Middle frontal gyrus (tissue), 1 donor: ENCODE data around the gene VAMP7.
A peak's percentile ranks its signal among the peaks of the same experiment; 100 is the strongest.
"Not testable (repeated sequence)": the region's sequence is repeated elsewhere in the genome, so short reads cannot be mapped to it uniquely, and the experiment has no call there.

ENCODE experiments used
- DNase-seq: peaks from one replicate; pipeline ENCODE4 v3.0.0-alpha.2; 2015; ENCODE audit warnings: low spot score; ENCODE audit errors: extremely low spot score

VAMP7 gene, protein sequence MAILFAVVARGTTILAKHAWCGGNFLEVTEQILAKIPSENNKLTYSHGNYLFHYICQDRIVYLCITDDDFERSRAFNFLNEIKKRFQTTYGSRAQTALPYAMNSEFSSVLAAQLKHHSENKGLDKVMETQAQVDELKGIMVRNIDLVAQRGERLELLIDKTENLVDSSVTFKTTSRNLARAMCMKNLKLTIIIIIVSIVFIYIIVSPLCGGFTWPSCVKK

DNA sequence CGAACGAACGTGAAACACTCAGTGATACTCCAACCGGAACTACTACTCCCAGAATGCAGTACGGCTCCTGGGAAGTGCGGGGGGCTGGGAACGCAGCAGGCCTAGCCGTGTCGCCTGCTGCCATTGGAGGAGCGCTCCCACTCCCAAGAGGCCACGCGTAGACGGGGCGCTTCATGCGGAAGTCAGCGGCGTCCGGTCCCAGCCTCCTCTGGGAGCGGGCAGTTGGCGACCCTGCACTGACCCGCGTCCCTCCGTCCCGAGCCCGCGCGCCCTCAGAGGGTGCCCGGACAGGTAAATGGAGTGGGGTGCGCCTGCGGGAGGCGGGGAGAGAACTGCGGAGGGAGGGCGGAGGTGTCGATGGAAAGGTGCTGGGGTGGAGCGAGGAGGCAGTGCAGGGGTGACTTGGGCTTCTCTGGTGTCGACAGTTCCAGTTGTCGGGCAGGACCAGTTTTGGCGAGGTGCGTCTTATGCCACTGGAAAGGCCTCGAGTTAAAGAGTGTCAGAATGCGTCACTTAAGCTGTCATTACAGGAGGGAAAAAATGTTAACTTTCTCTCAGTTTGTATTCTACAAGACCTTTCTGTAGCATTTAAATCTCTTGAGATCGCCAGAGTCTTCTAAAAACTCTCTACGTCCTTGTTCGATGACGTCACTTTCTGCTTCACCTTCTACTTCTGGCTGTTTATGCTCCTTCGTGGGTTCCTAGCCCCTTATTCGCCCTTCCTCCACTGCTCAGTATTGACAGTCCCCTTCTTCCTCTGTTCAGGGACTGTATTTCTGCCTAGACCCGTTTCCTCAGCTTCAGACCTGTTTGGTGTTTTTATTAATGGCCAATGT lies at the start of gene VAMP7:
VAMP7 (plus strand) TSS at position 188 of the 836 bp plus-strand sequence. CDS start 8,122 bp downstream, outside the sequence.
- peak; percentile 67 for DNase-seq

DNA sequence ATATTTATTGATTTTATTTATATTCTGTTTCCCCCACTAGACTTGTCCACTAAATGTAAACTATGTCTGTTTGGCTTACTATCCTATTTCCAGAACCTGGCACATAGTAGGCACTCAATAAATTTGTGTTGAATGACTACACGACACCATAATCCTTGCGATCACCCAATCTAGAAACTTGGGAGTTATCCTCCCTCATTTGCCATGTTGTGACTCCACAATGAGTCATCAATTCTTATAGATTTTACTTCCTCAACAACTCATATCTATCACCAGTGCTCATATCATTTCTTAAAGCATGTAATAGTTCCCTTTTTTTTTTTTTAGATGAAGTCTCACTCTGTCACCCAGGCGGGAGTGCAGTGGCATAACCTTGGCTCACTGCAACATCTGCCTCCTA lies 39.9 kb upstream of the VAMP7 start:
- DNase-seq: no peak

DNA sequence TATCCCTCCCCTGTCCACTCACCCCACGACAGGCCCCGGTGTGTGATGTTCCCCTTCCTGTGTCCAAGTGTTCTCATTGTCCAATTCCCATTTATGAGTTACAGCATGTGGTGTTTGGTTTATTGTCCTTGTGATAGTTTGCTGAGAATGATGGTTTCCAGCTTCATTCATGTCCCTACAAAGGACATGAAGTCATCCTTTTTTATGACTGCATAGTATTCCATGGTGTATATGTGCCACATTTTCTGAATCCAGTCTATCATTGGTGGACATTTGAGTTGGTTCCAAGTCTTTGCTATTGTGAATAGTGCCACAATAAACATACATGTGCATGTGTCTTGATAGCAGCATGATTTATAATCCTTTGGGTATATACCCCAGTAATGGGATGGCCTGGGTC lies 29.4 kb upstream of the VAMP7 start:
- not testable (repeated sequence) for DNase-seq

DNA sequence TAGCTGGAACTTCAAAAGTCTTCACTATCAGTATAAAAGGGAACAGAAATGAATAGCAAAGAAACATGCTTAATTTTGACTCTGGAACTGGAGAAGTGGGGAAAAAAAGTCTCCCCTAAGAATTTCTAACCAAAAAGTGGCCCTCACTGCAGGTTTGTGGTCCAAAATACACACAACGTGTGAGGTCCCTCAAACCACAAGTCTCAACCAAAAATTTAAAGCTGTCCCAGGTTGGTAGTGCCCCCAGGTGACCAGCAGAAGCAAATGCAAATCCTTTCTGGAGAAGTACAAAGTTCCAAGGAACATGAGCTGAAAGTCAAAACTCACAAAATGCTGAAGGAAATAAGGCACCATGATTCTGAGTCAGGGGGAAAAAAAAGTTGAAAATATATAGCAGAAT lies 23.6 kb upstream of the VAMP7 start:
- no peak for DNase-seq

DNA sequence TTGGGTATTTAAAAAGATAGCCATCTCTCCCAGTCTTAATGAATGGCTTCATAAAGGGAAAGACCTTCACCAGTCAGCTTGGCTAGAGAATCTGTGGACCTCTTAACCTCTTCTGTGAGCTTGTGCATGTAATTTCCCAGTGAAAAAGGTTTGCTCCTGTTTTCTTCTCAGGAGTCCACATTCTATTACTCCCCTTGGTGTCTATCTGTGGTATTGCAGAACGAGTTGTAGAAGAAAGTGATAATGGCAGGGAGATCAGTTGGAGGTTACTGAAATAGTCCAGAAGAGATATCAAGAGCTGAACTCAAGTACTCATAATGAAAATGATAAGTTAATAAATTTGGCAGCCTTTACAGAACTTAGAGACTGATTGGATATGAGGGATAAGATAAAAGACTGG lies 16.5 kb upstream of the VAMP7 start:
- DNase-seq: no peak

DNA sequence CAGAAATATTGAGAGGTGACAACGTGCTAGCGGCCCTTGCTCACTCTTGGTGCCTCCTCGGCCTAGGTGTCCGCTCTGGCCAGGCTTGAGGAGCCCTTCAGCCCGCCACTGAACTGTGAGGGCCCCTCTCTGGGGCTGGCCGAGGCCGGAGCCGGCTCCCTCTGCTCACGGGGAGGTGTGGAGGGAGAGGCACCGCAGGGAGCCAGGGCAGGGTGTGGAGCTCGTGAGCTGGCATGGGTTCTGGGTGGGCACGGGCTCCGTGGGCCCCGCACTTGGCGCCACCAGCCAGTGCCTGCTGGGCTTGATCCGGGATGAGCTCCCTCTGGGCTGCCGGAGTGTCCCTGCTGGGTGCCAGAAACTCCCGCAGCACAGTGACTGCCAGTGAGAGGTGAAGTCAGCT lies 16.0 kb upstream of the VAMP7 start:
- DNase-seq: no peak

DNA sequence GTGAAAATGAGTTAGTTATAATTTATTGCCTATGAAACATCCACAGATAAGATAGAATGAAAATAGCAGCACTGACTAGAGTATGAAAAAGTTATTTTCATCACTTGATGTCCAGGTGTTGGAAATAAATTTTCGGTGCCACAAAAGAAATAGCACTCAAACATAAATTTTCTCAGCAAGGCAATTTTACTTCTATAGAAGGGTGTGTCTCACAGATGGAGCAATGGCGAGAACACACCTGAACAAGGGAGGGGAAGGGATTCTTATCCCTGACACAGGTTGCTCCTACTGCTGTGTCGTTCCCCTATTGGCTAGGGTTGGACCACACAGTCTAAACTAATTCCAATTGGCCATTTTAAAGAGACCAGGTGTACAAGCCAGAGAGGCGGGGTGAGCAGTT lies 13.3 kb upstream of the VAMP7 start:
- DNase-seq: no peak

DNA sequence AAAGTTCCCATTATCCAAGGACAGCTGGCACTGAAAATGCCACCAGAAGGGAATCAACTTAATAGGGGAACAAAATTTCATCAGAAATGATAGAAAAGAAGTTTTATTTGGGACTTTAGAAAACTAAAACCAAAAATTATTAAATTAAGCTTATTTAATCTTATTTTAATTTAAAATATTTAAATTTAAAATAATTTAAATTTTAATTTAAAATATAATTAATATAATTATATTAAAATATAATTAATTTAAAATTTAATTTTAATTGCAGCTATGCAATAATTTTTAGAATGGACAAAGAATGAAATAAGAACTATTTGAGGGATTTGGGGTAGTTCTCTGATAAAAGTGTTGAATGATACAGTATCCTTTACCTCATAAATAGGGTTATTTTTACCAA lies 10.2 kb upstream of the VAMP7 start:
- DNase-seq: no peak

DNA sequence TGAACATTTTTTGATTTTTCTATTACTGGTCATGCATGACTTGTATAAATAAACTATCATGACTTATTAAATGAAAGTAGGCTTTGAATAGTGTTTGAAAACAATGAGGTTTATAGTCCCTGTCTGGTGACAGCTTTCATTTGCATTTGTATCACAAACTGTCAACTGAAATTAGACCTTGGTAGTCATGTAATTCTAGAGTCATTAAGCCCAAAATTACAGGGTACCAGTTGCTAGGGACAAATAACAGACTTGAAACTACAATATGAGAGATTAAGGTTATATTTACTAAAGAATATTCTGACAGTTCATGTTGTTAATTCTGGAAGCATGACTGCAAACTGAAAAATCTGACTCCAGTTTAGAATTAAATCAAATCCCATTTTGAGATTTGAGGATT lies 9.2 kb upstream of the VAMP7 start:
- no peak for DNase-seq

DNA sequence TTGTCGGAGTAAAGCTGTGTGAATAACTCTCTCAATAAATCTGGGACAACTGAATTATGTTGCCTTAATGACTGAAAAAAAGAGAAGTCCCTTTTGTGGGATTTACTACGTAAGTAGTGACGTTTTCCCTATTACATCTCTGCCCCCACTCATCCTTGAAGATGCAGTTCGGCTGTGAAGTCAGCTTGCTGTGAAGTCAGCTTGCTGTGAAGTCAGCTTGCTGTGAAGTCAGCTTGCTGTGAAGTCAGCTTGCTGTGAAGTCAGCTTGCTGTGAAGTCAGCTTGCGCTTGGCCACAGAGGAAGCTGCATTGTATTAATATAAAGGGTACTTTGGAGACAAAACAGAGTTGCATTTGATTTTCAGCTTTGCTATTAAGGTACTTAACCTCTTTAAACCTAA lies 8.0 kb upstream of the VAMP7 start:
- DNase-seq: no peak

DNA sequence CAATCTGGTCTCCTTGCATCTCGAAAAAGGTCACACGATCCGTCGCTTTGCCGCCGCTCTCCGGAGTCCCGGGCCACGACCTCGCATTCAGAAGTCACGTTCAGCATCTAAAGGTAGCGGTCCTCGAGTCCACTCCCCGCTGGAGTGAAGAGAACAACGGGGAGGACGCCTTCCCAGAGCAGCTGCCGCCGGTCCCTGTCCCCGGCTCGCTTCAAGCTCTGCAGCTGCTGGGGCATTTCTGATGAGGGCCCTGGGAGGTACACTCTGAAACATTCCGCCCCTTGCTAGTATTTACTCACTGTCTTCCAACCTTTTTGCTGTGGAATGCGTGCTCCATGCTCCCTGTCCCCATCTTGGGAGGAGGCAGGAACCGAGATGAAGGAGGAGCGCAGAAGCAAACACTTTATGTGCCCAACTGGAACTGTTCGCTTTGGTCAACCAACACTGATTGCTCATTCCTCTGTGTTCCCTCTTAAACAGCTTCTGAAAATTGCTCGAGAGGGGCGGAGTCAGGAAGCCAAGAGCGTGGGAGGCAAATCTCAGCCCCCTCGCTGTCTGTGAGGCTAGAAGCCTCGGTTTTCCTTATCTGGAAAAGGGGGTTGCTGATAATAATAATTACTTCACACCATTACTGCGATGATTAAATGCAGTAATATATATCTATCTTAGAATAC lies 6.4 kb upstream of the VAMP7 start:
- DNase-seq: no peak

DNA sequence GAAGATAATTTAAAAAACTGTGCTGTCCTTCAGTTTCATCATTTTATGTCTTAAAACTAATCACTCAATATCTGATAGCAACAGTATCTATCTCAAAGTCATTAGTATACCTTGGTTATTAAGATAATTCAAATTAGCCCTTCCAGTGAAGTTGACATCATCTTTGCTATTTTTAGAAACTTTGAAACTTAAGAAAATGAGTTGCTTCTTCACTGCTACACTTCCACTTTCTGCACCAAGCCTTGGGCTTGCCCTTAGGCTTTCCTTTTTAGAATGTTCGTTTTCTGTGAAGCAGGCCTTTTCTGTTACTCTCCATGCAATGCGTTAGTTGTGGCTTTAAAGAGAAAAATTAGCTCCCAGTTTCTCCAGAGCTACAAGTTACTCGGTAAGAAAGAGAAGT lies 4.4 kb upstream of the VAMP7 start:
- no peak for DNase-seq

DNA sequence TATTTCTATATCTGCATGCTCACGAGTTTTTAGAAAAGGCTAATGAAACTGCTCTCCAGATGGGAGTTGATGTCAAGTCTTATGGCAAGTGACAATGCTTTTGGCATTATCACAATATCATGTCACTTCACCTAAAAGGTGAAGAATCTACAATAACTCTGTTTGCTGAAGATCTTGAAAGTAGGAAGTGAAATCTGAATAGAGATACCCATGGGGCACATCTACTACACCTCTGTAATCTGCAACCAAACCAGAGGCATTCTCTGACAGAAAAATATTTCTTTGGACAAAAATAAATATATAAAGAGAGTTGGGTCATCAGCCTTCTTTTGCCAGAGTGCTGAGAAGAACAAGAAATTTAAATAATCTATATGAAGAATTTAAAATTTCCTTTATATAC lies 3.9 kb upstream of the VAMP7 start:
- DNase-seq: no peak

DNA sequence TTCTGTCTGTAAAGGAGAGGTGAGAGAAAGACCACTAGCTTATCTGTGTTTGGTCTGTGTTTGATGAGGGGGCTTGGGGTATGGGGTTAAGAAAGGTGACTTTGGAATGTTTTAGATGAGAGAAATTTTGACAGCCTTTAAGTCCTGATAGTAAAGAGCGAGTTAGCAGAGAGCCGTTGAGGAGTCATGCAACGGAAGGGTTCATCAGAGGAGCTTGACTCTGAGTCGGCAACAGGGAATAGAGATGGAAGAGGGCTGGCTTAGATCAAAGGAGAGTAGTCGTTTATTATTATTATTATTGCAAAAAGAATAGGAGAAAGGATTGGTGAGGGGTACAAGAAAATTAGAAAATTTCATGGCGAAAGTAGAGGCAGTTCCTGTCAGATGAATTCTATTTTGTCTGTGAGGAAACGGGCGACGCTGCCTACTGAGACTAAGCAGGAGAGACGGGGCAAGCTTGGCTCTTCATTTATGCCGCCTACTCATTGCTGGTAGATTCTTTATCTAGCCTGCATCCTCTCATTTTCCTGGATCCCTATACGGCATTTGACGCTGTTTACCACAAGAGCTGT lies 473 bp upstream of the VAMP7 start:
- no peak for DNase-seq

DNA sequence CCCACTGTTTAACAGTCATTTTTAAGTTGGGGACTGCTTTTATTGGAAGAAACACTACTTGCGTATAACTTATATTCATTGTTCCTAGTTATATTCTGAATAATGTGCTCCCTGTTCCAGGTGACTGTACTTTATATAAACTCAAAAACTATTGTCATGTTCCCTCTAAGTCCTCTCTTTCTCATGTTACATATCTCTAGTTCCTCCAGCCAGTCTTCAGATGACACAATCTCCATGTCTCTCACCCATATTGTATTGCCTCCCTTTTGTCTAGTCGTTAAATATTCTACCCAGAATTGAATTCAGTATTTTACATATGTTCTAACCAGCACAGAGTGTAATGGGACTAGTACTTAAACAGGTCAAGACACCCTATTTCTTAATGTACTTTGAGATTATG lies 5.3 kb downstream of the VAMP7 start:
- DNase-seq: no peak

DNA sequence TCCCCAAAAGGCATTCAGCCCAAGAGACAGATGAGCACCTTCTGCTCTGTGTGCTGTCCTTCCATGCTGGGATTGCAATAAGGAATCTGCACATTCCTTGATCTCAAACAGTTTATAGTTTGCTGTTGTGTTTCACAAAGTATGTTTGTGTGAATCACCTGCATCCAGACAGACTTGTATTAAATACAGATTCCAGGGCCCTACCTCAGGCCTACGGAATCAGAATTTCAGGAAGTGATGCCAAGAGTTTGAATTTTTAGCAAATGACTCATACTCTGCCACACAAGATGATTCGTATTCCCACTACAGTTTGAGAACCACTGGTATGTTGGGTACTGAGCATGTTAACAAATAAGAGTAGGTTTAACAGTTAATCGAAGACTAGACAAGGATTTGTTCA lies 7.0 kb downstream of the VAMP7 start:
- no peak for DNase-seq

DNA sequence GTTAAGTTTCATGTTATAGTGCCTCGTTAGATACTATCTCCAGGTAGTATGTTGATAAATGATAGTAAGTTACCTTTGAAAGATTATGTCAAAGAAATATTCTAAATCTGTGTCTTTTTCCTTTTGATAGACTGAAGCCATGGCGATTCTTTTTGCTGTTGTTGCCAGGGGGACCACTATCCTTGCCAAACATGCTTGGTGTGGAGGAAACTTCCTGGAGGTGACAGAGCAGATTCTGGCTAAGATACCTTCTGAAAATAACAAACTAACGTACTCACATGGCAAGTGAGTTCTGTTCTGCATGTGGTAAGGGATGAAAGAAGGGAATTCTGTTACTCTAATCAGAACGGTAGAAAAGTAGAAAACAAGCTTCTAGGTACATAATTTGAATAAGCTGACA lies 8.2 kb downstream of the VAMP7 start:
- DNase-seq: no peak

DNA sequence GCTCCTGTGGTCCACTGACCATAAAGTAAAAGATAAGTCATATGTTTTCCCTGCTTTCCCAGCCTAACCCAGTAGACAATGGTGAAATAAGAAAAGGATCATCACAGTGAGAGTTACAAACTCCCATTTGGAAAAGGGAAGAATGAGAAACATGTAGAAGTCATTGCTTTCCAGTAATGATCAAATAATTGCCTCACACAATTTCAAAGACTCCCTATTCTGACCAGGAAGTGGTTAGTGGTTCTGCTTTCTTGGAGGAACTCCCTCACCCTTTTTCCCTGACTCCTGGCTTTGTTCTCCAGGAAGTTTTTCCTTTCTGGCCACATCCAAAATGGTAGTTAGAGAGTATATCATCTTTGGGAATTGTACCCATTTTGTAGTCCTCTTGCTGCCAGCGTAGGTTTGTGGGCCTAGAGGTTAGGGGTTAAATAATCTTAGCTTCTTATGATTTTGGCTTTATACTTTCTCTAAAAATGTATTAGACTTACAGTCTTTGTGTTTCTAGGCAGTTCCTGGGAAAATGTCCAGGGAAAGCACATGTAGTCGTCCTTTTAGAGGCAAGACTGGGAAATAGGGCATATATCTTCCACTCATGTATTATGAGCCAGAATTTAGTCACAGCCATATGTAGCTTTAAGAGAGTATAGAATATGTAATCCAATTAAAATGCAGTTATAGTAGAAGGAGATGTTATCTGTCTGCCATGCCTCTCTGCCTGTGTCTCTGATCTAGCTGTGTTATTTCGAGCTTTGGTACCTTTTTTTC lies 10.5 kb downstream of the VAMP7 start:
- DNase-seq: no peak

DNA sequence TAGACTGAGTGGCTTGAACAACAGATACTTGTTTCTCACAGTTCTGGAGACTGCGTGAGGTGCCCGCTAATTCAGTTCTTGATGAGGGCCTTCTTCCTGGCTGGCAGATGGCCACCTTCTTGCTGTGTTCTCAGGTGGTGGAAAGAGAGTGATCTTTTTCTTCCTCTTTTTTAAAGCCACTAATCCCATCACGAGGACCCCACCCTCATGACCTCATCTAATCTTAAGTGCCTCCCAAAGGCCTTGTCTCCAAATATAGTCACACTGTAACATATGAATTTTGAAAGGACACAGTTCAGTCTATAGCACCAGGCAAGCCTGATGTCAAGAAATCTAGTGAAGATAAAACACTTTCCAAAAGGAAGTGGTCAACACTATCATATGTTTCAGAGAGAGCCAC lies 12.4 kb downstream of the VAMP7 start:
- no peak for DNase-seq

DNA sequence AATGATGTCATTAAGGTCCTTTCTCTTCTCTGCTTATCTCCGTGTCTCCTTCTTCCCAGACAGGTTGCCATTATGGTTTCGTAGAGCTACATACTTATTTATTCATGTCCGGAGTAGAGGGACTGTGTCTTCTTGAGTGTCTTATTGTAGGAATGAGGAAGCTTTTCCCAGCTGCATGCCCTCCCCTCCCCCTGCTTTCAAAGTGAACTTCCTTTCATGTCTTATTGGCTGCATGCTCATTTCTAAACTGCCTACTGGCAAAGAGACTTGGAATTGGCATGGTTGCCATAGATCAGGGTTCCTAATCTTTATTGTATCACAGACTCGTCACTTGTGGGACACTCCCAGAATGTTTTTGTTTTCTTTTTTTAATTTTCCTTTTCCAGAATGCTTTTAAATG lies 15.4 kb downstream of the VAMP7 start:
- no peak for DNase-seq

DNA sequence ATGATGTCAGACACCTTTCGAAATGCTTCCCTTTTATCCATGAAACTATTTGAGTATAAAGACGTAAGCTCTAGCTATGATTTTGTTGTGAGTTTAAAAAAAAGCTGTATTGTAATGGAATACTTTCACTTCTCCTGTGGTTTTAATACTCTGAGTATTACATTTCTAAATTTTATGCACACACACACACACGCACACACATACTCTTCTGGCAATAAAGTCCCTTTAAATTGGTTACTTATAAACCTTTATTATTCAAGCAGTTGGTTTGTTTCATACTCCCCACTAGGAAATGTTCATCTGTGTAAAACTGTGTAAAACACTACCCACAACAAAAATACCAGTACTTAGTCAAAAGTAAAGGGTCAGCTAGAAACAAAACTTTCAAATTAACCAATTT lies 18.2 kb downstream of the VAMP7 start:
- DNase-seq: no peak
